Cardiac muscle cell (in vitro differentiated cells and primary cell): ENCODE measurements around the gene SERPINB7. TPM values are rescaled to one million over a fixed set of nuclear protein-coding genes. Genes with fewer than 3 reads are reported as not detected.

ENCODE experiments used
- DNase-seq, 2 donors: peaks; one replicate each; pipeline versions ENCODE4 v3.0.0 to v3.0.0-alpha.2; 2010 to 2017; ENCODE audit warnings: low read depth in 1 of 2, low spot score in 1 of 2
- H3K27ac ChIP-seq: fragments of 200-600 bp; sonication (generic); 2 replicates; pipeline ENCODE4 v1.5.1; 2016
- H3K27me3 ChIP-seq: fragments of 200-600 bp; sonication (generic); 2 replicates; pipeline ENCODE4 v1.6.0; 2016; ENCODE audit warnings: control low read depth
- H3K36me3 ChIP-seq: fragments of 200-600 bp; sonication (generic); 2 replicates; pipeline ENCODE4 v1.5.1; 2016; ENCODE audit warnings: control low read depth
- H3K4me1 ChIP-seq: fragments of 200-600 bp; sonication (generic); 2 replicates; pipeline ENCODE4 v1.8.1; 2017; ENCODE audit warnings: low read depth, mild to moderate bottlenecking, mixed run types
- H3K4me3 ChIP-seq: fragments of 200-600 bp; sonication (generic); 2 replicates; pipeline ENCODE4 v1.5.1; 2016; ENCODE audit warnings: mild to moderate bottlenecking
- H3K9me3 ChIP-seq: fragments of 200-600 bp; sonication (generic); 2 replicates; pipeline ENCODE4 v1.5.1; 2017; ENCODE audit warnings: low read depth, mild to moderate bottlenecking, control low read depth
- CTCF ChIP-seq: IDR thresholded peaks from 2 replicates; pipeline ENCODE4 v1.5.1; 2012; ENCODE audit warnings: low read depth, mild to moderate bottlenecking, low read length
- polyA plus RNA-seq: library from polyadenylated mRNA; unstranded; fragments of >200 nt; fragmentation: Nextera tagmentation; extraction: Ambion mirVana; gene quantifications from 2 replicates; pipeline ENCODE4 v1.2.1, GENCODE V29; 2016
- total RNA-seq: library from RNA; depleted of rRNA; stranded (reverse); fragments of >200 nt; gene quantifications from 2 replicates; pipeline ENCODE4 v1.2.3, GENCODE V29; 2016

SERPINB7 gene
- total and polyA plus RNA-seq, 2 experiments from 2014 or later, result 0.24 TPM; not detected in 1

GRCh38 chr18:63832470-63832869 lies 57.3 kb downstream of the SERPINB7 start:
- DNase-seq, result no peak
- no peak for TF ChIP-seq CTCF
- no peak overlapping the region for H3K27ac ChIP-seq

GRCh38 chr18:63834471-63835113 lies 59.4 kb downstream of the SERPINB7 start:
- H3K4me3 ChIP-seq, result no peak overlapping the region
- no peaks in the 10 kb centered on the region for H3K4me1 ChIP-seq
- TF ChIP-seq CTCF, result no peak
- no peaks in the 10 kb centered on the region for H3K9me3 ChIP-seq
- no peak for DNase-seq
- no peaks in the 10 kb centered on the region for H3K36me3 ChIP-seq
- no peaks in the 10 kb centered on the region for H3K27me3 ChIP-seq
- no peak overlapping the region for H3K27ac ChIP-seq

More at GRCh38 chr18:63832470-63832869, 57.3 kb downstream of the SERPINB7 start:
- no peaks in the 10 kb centered on the region for H3K4me1 ChIP-seq
- no peaks in the 10 kb centered on the region for H3K36me3 ChIP-seq
- H3K27me3 ChIP-seq, result no peaks in the 10 kb centered on the region
- H3K4me3 ChIP-seq, result no peak overlapping the region
- no peaks in the 10 kb centered on the region for H3K9me3 ChIP-seq

GRCh38 chr18:63836456-63836855 lies 61.2 kb downstream of the SERPINB7 start:
- no peak overlapping the region for H3K4me3 ChIP-seq
- no peaks in the 10 kb centered on the region for H3K36me3 ChIP-seq
- no peak for DNase-seq
- no peak for TF ChIP-seq CTCF
- H3K4me1 ChIP-seq, result no peaks in the 10 kb centered on the region
- no peaks in the 10 kb centered on the region for H3K9me3 ChIP-seq
- H3K27ac ChIP-seq, result no peak overlapping the region
- H3K27me3 ChIP-seq, result peaks cover 6% of the 10 kb centered on the region

- peaks cover 16% of the 10 kb centered on the region for H3K27me3 ChIP-seq
- DNase-seq, result no peak
- no peak overlapping the region for H3K27ac ChIP-seq
- no peaks in the 10 kb centered on the region for H3K9me3 ChIP-seq
- no peak for TF ChIP-seq CTCF
- H3K4me1 ChIP-seq, result no peaks in the 10 kb centered on the region
- no peaks in the 10 kb centered on the region for H3K36me3 ChIP-seq
- H3K4me3 ChIP-seq, result no peak overlapping the region
Observed at GRCh38 chr18:63837590-63837989, 62.4 kb downstream of the SERPINB7 start.

- Histone ChIP-seq H3K27ac (no peak overlapping the region), H3K36me3 (no peaks in the 10 kb centered on the region), H3K27me3 (peaks cover 21% of the 10 kb centered on the region), H3K9me3 (no peaks in the 10 kb centered on the region), H3K4me1 (no peaks in the 10 kb centered on the region), H3K4me3 (no peak overlapping the region)
- TF ChIP-seq CTCF, result no peak
- no peak for DNase-seq
Observed at GRCh38 chr18:63843008-63843407, 67.8 kb downstream of the SERPINB7 start.
